HL-60 (cell line): Measurements from ENCODE around the gene IFI27.
A peak's percentile ranks its signal among the peaks of the same experiment; 100 is the strongest.

Source experiments
- CTCF ChIP-seq: IDR thresholded peaks from one replicate; pipeline ENCODE4 v1.5.1; 2011; ENCODE audit warnings: low read length, control low read depth, inconsistent platforms; ENCODE audit not compliant: insufficient read depth
- GABPA ChIP-seq: IDR thresholded peaks from 2 replicates; pipeline ENCODE4 v1.6.1; 2012; ENCODE audit warnings: low read depth
- POLR2AphosphoS5 ChIP-seq: IDR thresholded peaks from 2 replicates; pipeline ENCODE4 v1.6.1; 2012; ENCODE audit warnings: low read depth
- REST ChIP-seq: IDR thresholded peaks from 2 replicates; pipeline ENCODE4 v1.6.1; 2012; ENCODE audit warnings: low read depth; ENCODE audit not compliant: insufficient replicate concordance
- SPI1 ChIP-seq: IDR thresholded peaks from 2 replicates; pipeline ENCODE4 v1.6.1; 2012; ENCODE audit warnings: low read depth, mild to moderate bottlenecking, borderline replicate concordance

GRCh38 chr14:94080621-94081385 lies 29.7 kb upstream of the IFI27 start, which contains the start of the genes DDX24 and IFI27L1:
- TF ChIP-seq CTCF (no peak), POLR2AphosphoS5 (peak; percentile 91), REST (peak; percentile 27), SPI1 (peak; percentile 83; the same call in 1 of the 2 replicates), GABPA (peak; percentile 89)
